Subcutaneous adipose tissue (tissue), 4 donors: ENCODE data around the gene STARD3NL. TPM values are rescaled to one million over a fixed set of nuclear protein-coding genes. Genes with fewer than 3 reads are reported as not detected.

Source experiments
- CTCF ChIP-seq: fragments of 450-650 bp; IDR thresholded peaks from one replicate; pipeline ENCODE4 v1.5.1; 2016; ENCODE audit warnings: low read depth, mild to moderate bottlenecking, control low read depth, antibody characterized with exemption, moderate library complexity
- total RNA-seq, 4 donors: library from RNA; depleted of rRNA; stranded (reverse); fragments of >200 nt; gene quantifications; one replicate each; pipeline ENCODE4 v1.1.0, GENCODE V29; 2016

The STARD3NL gene
- total RNA-seq, 4 donors from 2014 or later = 33.0 to 50.4 (median 42.3) TPM

- TF ChIP-seq CTCF = no peak
Measured at GRCh38 chr7:38192327-38192726, 14.3 kb downstream of the STARD3NL start.

- TF ChIP-seq CTCF = no peak
Measured at GRCh38 chr7:38195804-38196595, 18.0 kb downstream of the STARD3NL start.

- TF ChIP-seq CTCF = no peak
Measured at GRCh38 chr7:38198366-38198765, 20.3 kb downstream of the STARD3NL start.

GRCh38 chr7:38199154-38199553, 21.1 kb downstream of the STARD3NL start:
- TF ChIP-seq CTCF = no peak

- TF ChIP-seq CTCF = no peak
Measured at GRCh38 chr7:38199782-38200181, 21.7 kb downstream of the STARD3NL start.

- no peak for TF ChIP-seq CTCF
Measured at GRCh38 chr7:38206071-38206470, 28.0 kb downstream of the STARD3NL start.

GRCh38 chr7:38207843-38208242, 29.8 kb downstream of the STARD3NL start:
- TF ChIP-seq CTCF = no peak
